ENCODE data around the gene STIL.
"Not testable (repeated sequence)": the region's sequence is repeated elsewhere in the genome, so short reads cannot be mapped to it uniquely, and the experiment has no call there.

The STIL gene

DNA sequence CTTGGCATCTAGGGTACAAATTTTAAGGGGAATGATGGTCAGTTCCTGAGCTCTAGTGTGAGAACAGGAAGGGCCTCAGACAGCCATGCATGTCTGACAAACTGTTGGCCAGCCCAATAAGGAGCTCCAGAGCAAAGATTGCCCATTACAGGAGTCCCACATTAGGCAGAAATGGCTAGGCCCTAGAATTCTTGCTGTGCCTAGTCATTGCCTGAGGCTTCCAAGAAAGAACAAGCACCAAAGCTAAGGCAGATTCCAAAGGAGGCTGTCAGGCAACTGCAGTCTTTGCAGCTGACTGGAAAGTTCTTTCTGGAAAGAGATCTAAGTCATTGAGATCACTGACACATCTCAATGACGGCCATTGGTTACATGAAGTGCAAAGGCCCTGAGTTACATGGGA is 3.9 kb upstream of the STIL start:
- no peak for DNase-seq

DNA sequence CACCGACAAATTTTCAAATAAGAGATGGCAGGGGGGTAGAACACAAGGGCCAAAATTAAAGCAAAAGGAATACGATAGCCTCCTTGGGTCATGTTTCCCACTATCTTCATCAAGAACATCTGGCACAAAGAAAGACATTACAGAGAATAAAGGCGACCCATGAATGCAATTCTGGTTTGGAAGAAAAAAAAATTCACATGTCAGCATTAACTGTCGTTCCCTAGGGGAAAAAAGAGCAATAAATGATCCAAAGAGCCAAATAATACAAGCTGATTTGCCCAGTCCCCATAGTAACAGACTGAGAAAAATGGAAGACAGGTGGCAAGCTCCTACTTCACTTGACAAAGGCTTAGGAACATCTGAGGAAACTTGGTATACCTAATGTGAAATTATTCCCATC is 4.5 kb downstream of the STIL start:
- DNase-seq = no peak

DNA sequence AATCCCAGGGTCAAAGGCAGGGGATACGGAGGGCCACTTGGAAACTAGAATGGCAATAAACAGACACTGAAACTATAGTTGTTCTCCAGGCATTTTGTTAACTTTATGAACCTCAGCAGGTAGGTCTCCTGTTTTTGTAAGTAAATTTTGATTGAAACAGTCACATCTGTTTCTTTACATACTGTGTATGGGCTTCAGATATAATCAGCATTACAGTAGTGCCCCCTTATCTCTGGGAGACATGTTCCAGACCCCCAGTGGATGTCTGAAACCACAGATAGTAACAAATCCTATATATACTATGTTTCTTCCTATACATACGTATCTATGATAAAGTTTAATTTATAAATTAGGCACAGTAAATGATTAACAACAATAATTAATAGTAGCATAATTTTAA is 11.5 kb downstream of the STIL start:
- no peak for DNase-seq

DNA sequence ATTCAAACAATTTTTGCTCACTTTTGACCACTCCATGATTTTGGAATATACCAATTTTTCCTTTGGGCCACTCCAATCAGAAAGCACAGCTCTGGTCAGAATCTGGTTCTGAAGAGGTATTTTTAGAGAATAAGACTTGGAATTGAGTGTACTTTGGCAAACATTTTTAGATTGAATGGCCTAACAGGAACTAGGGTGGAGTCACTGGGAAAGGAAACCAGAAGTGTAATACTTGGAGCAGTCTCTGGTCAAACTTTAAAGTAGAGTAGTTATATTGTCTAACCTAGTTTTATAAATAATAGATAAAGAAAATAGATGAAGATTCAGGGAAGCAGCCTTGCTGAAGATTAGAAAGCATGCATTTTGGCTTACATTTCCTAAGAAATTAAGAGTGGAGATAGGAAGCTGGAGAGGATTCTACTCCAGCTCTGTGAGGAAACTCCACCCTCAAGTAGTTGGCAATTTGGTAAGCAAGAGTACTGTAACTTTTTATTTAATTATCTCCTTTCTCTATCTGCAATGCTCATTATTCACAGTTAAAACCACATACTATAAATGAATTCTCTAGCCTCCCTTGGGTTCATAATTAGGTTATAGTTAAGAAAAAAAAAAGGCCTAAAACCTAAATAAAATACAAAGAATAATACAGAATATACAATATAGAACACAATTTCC is 15.8 kb downstream of the STIL start:
- no peak for DNase-seq

DNA sequence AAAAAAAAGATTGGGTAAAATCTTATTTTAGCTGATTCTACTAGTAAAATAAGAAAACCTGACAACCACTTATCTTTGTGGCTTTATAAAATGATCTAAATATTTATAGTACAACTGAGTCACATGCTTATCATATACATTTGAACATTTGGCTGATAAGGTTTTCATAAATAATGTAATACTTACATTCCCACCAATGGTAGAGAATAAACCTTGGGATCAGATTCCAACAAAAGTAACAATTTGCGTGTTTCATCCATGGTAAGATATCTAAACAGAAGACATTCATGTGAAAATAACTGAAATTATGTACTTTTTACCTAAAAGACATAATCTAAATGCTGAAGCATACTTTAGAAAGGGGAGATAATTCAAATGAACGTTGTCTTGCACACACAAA is 18.4 kb downstream of the STIL start:
- DNase-seq = no peak

DNA sequence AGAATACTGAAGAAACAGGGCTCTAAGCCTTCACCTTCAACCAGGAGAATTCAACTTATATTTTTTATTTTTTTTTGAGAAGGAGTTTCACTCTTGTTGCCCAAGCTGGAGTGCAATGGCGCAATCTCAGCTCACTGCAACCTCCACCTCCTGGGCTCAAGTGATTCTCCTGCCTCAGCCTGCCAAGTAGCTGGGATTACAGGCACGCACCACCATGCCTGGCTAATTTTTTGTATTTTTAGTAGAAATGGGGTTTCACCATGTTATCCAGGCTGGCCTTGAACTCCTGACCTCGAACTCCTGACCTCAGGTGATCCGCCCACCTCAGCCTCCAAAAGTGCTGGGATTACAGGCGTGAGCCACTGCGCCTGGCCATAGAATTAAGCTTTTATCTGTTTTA is 19.1 kb downstream of the STIL start:
- DNase-seq = not testable (repeated sequence)

DNA sequence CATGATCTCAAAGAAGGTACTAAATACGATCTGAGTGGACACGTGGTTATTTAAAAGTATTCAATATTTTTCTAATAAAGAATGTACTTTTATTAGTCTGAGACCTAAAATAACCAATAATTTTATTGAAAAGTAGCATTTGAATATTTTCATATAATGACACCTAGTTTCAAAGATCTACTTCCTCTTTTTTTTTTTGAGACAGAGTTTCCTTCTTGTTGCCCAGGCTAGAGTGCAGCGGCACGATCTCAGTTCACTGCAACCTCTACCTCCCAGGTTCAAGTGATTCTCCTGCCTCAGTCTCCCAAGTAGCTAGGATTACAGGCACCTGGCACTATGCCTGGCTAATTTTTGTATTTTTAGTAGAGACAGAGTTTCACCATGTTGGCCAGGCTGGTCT is 25.8 kb downstream of the STIL start:
- not testable (repeated sequence) for DNase-seq

DNA sequence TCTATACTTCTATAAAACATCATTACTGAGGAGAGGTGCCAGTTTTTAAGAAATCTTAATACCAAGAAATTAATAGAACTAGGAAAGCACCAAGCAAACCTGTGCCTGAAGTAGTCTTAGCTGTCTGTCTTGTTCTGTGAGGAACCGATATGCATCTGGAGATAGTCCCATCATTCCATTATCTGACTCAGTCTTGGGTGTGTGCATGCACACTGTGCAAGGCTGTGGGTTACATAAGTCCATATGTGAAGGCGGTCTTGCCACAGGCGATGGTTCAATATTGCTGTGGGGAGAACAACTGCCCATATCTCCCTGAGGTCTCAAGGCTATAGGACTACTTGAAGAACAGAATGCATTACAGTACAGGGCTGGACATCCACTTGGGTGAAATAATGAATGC is 33.8 kb downstream of the STIL start:
- DNase-seq = no peak

DNA sequence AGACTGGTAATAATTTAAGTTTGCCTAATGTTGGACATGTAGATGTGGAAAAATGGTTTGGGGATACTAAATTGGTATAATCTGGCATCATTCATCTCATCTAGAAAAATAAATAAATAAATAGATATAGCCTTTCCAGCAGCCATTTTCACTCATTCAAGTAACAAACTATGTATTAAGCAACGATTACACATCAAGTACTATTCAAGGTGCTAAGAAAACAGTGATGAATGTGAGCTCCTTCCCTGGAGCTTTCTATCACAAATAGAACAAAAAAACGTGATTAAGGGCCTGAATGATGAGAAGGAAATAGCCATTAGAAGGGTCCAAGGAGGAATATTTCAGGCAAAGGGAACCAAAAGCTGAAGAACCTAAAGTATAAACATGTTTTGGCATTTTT is 37.1 kb downstream of the STIL start:
- no peak for DNase-seq

DNA sequence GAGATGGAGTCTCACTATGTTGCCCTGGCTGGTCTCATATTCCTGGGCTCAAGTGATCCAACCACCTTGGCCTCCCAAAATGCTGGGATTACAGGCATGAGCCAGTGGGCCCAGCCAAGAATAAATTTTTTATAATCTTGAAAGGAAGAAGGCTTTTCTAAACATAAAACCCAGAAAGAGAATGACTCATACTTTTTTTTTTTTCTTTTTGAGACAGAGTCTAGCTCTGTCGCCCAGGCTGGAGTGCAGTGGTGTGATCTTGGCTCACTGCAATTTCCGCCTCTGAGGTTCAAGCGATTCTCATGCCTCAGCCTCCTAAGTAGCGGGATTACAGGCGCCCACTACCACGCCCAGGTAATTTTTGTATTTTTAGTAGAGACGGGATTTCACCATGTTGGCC is 38.1 kb downstream of the STIL start:
- DNase-seq = not testable (repeated sequence)

DNA sequence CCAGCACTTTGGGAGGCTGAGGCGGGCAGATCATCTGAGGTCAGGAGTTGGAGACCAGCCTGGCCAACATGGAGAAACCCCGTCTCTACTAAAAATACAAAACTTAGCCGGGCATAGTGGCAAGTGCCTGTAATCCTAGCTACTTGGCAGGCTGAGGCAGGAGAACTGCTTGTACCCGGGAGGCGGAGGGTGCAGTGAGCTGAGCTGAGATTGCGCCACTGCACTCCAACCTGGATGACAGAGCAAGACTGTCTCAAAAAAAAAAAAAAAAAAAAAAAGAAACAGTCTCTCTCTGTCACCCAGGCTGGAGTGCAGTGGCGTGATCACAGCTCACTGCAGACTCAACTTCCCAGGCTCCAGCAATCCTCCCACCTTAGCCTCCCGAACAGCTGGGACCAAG is 48.4 kb downstream of the STIL start:
- not testable (repeated sequence) for DNase-seq

DNA sequence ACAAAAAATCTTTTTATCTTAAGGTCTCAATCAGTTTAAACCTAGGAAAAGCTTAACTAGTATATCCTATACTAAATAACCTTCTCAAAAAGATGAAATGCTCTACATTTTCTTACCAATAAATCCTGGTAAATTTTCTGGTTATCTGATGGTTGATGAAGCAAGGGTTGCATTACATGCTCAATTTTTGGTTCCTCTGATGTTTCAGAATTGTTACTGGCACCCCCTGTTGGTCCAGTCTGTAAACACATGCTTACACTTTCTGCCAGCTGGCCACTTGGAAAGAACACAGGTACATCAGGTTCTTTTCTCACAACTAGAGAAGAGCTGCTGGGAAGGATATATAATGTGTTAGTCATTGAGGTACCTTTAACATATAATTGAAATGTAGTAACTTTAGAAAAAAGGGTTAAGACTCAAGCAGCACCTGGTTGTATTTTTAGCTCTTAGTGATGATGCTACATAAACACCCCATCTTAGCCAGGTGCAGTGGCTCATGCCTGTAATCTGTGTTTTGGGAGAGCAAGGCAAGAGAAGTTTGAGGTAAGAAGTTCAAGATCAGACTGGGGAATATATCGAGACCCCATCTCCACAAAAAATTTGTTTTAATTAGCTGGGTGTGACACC is 51.0 kb downstream of the STIL start:
- no peak for DNase-seq

DNA sequence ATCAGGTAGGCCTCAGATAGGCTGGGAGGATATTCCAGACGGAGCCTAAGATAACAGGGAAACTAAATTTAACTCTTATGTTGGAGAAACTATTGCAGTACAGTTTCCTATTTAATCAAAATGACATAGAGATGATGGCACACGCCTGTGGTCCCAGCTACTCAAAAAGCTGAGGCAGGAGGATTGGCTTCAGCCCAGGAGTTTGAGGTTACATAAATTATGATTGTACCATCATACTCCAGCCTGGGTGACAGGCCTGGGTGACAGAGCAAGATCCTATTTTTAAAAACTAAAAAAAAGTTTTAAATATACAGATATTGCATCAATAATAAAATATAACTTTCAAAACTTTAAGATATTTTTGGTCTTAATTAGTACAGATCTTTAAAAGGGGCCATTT is 56.7 kb downstream of the STIL start:
- DNase-seq = no peak

DNA sequence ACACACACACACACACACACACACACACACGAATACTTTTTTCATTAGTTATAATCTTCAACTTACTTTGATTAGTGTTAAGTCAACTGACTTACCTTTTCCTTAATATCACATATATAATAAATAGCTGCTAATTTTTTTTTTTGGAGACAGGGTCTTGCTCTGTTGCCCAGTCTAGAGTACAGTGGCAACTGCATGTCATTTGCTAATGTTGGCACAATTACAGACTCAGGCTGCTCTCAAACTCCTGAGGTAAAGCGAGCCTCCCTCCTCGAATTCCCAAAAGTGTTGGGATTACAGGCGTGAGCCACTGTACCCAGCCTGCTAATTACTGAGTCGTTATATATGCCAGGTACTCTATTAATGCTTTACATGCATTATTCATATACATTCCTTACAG is 61.2 kb downstream of the STIL start:
- no peak for DNase-seq

DNA sequence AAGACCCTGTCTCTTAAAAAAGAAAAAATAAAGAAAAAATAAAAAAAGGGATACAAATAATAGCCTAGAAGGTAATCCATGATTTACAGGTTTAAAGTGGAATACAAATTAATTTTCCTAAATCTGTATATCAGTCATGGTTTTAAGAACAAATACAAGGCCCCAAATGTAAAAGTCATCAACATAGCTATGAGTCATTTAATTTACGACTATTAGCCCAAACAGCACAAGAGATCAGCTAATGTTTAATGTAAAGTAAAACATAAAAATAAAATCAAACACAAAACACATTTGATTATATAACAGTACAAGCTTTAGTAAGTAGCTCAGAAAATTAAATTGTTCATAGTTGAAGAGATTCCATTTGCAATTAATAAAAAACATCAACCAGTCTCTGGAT is 61.6 kb downstream of the STIL start:
- no peak for DNase-seq

DNA sequence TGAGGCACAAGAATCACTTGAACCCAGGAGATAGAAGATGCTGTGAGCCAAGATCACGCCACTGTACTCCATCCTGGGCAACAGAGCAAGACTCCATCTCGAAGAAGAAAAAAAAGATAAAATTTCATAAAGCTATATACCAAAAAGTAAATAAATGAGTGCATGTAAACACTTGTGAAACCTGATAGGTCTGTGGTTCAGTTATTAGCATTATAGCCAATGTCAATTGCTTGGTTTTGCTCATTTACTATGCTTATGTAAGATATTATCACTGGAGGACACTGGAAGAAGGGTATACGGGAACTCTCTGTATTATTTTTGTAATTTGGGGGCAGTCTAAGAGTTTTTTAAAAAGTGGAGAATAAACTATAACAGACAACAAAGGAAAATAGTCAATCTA is 64.2 kb downstream of the STIL start:
- no peak for DNase-seq

DNA sequence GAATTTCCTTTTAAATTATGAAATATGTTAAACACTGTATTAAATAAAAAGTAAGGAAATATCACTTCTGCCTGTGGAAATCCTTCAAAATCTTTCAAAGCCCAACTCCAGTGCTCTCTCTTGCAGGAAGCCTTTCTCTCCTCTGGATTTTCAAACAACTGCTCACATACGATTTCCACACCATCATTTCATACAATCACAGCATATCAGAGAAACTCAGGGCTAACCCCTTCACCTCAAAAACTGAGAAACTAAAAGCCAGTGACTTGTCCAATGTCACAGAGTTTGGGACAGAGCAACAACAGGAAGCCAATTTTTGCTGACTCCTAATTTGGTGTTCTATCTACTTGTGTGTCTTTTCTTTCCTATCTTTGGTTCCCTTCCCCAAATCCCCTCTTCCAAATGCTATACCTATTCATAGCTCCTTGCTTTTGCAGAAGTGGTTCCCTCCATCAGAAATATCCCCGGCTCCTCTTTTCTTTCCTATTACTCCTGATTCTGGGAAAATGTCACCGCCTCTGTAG is 69.5 kb downstream of the STIL start:
- no peak for DNase-seq

DNA sequence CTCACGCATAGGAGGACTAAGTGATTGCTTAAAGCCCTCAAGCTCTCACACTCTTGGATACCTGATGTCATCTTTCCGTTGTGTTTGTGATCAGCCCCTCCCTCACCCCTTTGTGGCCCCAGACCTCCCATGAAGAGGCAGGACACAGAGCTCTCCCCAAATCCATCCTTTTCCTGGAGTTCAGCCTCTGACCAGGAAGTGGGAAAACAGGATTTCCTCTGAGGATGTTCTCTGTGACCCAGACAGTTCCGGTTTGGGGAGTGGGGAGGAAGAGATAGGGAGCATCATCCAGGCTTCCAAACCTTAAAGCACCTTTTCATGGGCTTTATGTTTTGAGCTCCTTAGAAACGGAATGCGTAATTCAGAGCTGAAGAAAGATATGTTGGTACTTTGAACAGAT is 70.0 kb downstream of the STIL start:
- DNase-seq = no peak

DNA sequence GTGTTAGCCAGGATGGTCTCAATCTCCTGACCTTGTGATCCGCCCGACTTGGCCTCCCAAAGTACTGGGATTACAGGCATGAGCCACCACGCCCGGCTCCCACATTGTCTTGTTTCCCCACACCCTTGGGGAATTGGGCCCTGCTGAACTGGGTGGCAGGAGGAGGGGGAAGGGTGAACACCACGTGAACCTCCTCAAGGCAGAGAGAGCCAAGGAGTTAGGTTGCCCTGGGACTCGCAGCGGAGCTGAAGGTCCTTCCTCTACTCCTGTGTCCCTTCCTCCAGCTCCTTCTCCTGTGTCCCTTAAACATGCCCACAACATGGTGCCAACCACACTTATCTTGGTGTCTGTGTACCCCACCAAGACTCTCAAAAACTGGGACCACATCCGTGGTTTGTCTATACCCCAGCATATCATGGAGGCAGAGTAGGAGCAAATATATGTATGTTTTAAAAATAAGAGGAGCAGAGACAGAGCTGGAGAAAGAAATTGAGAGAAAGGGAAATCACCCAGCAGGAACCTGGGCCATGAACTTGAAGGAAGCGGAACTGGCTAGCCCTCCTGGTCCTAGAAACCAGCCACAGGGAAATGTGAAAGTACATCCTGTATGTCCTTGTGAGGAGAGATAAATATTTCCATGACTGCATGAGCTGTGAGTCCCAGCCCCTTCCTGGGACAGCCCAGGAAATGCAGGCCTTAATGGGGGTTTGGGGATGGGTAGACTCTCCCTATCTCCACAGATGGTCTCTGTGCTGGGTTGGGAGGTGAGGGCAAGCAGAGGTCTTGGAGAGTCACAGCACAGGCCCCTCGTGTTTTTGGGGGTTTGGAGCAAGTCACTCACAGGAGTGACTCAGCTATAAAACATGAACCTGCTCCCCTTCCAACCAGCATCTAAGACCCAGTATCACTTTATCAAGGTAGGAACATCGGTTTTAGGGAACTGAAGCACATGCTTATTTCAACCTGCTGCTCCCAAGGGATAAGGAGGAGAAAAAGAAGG is 72.5 kb downstream of the STIL start:
- DNase-seq = no peak

DNA sequence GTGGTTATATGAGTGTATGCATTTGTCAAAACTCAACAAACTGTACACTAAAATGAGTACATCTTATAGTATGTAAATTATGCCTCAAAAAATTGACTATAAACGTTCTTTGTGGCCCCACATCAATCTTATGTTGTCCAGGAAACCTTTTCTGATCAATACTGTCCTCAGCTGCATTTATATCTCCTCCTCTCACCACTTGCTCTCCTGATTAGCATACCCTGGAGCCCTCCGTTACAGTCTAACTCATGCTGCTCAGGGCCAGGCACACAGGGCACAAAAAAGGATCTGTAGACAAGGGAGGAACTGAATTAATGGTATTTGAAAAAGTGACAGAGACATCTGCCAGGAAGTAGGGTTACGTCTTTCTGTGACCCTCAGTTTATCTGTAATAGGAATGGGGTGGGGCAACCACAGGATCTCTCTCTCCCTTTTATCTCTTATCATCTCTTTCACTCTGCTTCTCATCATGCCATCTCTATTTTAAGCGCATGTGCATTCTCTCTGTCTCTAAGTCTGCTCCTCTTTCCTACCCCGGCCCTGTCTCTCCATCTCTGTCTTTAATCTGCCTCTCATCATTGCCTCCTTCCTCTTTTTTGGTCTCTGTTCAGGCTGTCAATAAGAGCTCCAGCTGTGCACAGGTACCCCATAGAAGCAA is 74.9 kb downstream of the STIL start:
- no peak for DNase-seq

DNA sequence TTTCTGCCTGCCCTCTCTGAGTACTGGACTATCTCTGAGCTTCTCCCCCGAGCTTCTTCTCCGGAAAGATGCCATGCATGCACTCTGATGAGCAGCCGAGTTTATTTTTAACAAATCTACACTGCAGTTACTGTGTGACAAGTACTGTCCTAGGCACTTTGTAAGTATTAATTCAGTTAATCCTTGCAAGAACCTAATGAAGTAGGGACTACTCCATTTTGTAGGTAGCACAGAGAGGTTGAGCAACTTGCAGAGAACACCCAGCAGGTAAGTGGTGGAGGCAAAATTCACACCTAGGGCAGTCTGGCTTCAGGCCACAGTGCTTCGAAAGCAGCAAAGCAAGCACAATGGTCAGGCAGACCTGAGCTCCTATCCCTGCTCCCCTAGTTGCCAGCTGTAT is 78.1 kb downstream of the STIL start:
- no peak for DNase-seq

DNA sequence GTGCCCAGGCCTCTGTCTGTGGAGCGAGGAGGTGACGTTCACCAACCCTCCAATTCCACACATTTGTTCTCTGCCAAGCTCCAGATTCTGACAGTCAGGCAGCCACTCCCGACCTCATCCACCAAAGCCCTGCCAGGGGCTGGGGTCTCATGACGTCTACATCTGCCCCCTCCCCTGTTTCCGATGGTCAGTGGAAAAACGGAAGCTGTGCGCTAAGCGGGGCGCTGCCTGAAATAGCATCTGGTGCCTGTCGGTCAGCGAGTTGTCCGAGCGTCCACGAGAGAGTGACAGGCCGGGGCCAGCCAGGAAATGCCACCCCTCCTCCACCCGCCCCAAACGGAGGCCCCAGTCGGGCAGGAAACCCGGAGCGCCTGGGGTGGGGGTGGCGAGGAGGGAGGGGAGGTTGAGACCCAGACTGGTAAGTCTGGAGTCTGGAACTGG is 78.7 kb downstream of the STIL start:
- DNase-seq = no peak

DNA sequence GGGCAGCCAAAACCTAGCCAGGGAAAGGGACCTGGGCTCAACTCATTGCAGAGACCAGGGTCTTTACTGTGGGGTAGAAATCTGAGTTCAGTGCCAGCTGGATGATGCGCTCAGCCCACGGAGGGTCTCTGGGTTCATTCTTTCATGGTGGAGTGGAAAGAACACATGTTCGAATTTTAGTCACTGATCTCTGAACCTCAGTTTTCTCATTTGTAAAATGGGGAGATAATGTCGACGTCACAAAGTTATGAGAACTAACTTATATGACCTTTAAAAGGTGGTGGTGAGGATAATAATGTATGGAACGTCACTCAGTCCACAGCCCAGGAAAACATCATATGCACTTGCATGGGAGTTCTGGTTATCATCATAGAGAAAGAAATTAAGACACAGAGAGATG is 80.8 kb downstream of the STIL start:
- no peak for DNase-seq
